ENCODE data around the gene H6PD.

The H6PD gene

DNA sequence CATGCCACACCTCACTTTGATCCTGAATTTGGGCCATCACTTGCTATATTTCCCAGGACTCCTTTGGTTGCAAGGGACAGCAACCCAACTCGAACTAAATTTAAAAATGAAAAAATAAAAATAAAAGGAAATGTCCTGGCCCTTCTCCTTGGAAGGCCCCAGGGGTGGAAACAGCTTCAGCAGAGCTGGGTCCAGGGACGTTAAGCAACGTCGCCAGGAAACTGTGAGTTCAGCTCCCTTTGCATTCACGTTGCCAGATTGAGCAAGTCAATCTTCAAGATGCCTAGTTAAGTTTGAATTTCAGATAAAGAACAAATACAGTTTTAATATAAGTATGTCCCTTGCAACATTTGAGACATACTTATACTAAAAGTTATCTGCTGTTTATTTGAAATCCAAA lies 43.5 kb downstream of the H6PD start:
- DNase-seq (ENCODE audit: low read depth in 3 of 3) = no peak

DNA sequence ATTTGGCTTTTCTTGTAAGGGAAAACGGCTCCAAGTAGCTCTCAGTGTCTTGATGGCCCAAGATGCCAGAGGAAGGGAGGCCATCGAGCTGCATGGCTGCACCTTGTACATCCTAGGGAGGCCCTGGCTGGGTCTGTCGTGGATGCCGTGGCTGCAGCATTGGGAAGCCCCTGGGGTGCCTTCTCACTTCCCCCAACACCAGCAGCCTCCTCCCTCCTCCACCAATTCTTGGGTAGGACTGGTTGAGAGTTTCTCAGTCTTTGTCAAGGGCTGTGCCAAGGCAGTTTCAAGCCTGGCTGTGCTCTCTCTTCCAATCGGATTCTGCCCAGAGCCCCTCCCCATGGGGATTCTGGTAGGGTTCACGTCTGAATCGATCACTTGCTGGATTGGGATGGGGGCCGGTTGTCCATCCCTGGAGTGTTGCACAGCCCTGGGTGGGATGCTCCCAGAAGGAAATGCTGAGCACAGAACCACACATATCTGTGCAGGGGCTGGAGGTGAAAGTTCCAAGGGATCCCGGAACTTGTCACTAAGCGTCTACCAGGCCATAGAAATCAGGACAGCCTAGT lies 44.1 kb downstream of the H6PD start:
- no peak for DNase-seq (ENCODE audit: low read depth in 3 of 3)

DNA sequence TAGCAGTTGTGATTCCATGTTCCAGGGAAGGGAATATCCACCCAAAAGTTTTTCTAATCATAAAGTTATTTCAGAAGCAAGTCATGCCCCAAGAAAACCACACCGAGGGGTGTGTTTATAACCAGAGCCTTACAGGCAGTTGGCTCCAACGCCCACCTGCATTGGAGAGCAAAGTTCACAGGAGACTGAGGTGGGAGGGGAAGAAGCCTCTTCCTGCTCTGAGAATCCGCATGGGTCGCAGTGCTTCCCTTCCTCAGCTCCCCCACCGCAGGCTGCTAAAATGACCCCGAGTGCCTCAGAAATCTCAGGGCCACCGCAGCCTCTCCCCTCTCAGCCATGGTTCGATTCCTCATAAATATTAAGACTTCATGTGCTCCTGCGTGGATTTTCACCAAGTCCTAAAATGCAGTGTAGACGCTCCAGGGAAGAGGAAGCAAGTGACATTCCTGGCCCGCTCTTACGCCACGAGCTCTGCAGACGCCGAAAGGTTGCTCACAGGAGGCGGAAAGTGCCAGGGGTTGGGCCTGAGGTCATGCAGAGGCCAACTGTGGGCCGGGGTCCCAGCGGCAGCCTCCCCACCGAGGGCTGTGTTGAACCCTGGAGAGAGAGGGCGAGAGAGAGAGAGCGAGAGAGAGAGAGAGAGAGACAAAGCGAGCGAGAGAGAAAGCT lies 44.7 kb downstream of the H6PD start:
- DNase-seq (ENCODE audit: low read depth in 3 of 3) = no peak

DNA sequence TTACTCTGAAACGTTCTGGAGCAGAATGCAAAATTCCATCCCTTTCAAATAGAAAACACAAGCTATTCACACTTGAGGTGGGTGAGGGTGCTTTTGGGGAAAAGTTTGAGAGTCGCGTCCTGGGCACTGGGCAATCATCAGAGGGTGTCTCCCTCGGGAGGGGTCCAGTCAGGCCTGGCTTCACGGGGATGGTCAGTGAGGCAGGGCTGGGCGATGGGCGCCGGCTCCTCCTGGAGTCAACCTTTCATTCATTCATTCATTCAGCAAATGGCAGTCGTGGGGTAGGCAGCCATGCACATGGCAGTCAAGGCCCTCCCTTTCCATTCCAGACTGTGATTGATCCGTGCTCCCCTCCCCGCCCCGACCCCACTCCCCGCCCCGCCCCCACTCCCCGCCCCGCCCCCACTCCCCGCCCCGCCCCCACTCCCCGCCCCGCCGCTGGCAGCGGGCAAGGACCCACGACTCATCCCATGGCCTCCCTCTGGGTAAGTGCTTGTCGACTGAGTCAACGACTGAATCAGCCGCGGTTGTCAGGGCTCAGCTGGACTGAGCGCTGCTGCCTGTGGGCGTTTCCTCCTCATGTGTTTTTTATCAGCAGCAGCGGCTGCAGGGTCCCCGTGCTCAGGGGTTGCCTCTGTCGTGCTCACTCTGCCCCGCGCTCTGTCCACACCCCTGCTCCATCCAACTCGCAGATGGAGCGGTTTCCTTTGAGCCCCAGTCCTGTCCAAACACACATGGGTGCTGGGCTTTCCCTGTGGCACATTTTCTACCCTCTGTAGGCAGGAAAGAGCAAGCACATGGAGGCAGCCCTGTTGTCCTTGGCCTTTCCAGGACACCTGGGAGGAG lies 45.7 kb downstream of the H6PD start:
- DNase-seq (ENCODE audit: low read depth in 3 of 3) = peak; percentile 42 to 69 (median 68)

DNA sequence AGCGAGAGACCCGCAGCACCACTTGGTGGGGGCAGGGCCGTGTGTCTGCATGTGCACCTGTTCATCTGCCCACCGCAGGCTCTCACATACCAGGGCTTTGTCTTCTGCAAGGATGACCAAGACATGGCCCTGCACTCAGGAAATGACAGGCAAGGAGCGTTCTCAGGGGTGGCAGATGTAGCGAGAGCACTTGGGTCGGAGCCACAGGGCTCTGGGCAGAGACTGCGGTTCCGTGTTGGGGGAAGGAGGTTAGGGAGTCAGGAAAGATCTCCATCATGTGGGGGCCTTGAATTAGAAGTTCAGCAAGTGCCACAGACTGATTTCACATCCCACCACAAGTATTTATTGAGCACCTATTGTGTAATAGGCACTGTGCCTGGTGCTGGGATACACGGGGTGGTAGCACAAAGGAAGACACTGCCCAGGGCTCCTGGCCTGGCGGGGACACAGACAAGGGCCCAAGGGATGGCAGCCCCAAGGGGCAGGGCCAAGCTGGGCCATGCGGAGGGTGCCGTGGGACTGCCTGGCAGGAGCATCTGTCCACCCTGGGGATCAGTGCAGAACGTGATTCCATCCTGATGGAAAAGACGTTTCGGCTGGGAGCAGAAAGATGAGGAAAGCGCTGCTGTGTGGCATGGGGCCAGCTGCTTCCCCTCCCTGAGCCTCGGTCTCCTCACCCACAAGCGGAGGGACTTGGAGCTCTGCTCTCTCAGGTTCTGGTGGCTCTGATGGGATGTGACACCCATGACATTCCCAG lies 46.7 kb downstream of the H6PD start:
- DNase-seq (ENCODE audit: low read depth in 3 of 3) = no peak

DNA sequence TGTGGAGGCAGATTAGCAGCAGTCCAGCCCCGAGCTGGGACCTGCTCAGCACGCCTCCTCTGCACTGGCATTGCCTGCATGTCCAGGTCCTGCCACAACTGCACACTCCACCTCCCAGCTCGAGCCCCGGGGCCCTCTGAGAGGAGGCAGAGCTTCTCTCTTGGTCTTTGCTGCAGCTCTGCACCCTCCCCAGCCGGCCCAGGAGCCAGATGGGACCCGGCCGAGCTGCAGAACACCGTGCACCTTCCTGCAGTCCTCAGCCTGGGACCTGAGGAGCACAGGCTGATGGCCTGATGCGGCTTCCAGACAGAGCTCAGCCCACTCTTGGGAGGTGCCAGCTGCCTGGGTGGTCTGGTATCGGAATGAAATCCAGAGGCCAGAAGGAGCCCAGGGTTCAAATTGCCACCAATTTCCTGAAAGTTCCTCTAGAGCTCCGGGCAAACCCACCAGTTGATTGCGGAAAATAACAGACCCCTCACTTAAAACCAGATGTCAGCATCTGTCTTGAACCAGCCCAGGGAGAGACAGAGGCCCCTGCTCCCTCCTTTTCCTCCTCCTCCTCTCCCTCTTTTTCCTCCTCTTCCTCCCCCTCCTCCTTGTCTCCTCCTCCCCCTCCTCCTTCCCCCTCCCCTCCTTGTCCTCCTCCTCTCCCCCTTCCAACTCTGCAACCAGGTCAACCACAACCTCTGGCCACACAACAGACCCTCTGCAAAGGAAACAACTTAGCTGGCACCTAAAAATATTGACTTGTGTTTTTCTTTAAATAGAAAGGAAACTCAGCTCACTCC lies 47.5 kb downstream of the H6PD start:
- no peak for DNase-seq (ENCODE audit: low read depth in 3 of 3)

DNA sequence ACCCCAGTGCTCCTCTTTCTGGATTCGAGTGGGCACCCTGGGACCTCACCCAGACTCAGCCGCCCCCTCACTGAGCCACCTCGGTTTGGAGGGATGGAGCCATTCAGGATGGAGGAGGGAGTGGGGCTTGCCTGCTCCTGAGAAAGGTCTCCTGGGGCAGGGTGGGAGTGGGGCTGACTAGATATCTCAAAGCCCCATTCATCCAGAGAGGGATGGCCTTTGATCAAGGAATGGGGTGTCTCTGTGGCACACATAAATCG lies 48.1 kb downstream of the H6PD start:
- DNase-seq (ENCODE audit: low read depth in 3 of 3) = no peak

DNA sequence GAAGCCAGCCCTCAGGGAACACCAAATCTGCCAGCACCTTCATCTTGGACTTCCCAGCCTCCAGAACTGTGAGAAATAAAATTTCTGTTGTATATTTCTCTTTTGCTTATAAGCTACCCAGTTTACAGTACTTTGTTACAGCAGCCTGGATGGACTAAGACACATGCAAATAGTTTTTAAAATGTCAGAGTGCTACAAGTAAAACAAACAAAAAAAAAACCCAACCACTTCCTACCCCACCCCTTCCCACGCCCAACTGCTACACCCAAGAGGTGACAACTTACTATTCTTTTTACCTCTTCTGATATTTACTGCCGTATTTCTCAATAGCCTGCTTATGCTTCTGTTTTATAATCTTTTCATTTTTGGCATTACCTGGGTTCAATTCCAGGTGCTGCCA lies 49.5 kb downstream of the H6PD start:
- no peak for DNase-seq (ENCODE audit: low read depth in 3 of 3)

DNA sequence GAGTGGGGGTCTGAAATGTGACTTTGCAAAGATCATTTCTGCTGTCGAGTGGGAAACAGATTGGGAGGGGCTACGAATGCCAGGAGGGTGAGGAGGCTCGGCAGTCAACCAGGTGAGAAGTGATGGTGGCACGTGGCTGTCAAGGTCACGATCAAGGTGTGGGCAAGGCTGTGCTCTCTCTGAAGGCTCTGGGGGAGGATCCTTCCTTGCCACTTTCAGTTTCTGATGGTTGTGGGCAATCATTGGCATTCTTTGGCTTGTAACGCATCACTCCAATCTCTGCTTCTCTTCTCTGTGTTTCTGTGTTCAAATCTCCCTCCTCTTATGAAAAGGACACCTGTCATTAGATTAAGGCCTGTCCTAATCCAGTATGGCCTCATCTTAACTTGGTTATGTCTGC lies 52.0 kb downstream of the H6PD start:
- DNase-seq (ENCODE audit: low read depth in 3 of 3) = no peak

DNA sequence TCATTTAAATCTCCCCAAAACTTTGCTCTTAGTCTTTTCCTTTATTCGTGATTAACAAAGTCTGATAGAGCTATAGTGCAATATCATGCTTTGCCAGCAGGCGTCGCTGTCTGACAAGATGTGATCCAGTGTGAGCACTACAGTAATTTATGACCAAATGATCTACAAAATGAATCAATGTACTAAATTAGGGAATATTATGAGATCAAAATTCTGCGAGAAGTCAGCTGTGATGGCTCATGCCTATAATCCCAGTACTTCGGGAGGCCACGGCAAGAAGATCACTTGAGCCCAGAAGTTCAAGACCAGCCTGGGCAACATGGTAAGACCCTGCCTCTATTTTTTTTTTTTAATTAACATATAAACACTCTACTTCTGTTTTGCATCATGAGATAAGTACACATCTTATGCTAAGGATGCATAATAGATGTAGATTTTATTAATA lies 54.5 kb downstream of the H6PD start:
- DNase-seq (ENCODE audit: low read depth in 3 of 3) = peak; percentile 70 to 82 (median 81)

DNA sequence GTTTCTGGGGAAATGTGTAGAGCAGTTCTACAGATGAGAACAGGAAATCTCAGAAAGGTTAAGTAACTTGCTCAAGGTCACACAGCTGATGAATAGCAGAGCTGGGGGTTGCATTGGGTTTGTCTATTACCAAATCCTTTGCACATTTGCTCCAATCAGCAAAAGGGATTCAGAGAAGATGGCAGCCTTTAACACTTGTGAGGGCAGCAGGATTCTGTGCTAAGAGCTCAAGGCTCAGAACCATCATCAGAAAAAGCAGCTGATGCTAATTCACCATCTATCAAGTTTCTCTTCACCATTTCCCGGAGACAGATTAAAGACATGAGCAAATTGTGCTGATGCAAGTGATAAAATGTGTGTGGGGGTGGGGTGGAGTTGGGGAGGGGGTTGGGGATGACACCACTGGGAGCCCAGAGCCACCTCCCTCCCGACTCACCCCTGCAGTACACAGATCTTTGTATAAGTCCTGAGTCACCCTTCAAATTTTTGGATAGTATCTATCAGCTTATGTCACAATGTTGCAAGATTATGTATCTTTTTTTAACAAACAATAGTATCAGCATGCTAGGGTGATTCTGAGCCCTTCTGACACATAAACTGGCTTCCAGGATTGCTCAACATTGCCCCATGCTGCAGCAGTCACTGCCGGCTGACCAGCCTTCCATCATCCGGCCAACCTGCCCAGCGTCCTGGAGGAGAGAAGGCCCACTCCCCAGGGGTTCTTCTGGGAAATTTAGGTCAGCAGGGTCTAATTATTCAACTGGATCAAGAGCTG lies 55.3 kb downstream of the H6PD start:
- peak in 1 of 3 donors; percentile 37 for DNase-seq (ENCODE audit: low read depth in 3 of 3)

DNA sequence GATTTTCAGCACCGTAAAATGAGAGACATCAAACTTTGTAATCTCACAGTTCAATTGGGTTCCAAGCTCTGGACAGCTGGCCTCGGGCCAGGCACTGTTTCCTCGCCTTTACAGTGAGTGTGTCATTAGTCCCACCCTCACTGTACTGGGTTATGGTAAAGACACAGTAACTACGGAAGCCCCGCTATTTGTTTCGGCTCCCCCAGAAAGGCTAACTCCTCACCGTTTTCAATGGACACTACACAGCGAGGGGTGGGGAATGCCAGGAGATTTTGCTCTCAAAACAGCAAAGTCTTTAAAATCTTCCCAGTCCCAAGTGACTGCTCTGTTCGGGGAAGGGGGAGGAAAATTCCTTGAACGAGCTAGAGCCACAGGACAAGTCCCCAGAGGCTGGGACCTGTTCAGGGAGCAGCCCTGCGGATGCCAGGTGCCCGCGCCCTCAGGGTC lies 57.4 kb downstream of the H6PD start:
- DNase-seq (ENCODE audit: low read depth in 3 of 3) = no peak

DNA sequence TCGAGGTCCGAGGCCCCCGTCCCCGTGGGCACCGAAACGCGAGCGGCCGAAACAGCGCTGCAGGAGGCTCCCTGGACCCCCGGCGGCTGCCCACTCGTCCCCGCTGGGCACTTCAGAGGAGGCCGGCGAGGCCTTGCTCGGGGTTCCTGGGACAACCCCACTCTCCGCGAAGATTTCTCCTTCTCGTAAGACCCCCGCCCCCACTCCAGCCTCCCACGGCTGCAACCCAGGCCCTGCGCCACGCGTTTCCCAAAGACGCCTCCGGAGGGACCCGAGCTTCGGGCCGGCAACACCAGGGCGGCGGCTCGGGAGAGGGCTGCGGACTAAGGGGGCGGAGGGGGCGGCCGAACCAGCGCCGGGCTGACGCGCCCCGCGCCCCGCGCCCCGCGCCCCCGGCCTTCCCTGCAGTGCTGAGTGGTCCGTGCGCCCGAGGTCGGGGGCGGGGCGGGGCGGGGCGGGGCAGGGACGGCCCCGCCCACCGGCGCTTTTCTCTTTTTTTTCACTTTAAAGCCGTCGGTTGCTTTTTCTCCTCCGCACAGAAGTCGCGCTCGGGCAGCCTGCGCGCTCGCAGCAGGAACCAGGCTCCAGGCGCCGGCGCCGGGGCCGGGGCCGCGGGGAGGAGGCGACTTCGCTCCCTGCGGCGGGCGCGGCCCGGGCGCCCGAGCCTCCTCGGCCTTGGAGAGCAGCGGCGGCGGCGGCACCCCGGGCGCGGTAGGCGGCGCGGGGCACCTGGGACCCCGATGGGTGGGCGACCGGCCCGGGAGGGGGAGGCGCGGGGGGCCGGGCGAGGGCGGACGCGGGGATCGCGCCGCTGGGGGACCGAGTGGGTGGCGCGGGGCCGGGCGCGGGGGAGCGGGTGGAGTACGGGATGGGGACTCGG lies 58.0 kb downstream of the H6PD start, which contains the start of gene SPSB1:
SPSB1 (plus strand) TSS at position 534 of the 880 bp plus-strand sequence. CDS start 62,998 bp downstream, outside the sequence.
- no peak for DNase-seq (ENCODE audit: low read depth in 3 of 3)

DNA sequence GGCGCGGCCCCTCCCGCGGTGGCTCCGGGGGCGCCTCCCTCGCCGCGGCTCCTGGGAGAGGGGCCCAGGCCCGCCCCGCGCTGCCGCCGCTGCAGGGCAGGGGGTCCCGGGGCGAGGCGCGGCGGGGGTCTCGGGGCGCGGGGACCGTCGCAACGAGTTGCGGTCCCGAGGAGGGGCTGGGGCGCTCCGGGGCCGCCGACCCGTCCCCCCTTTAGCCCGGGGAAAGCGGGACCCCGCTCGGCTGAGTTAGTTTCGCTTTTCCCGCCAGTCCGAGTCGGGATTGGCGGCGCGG lies 58.6 kb downstream of the H6PD start:
- no peak for DNase-seq (ENCODE audit: low read depth in 3 of 3)

DNA sequence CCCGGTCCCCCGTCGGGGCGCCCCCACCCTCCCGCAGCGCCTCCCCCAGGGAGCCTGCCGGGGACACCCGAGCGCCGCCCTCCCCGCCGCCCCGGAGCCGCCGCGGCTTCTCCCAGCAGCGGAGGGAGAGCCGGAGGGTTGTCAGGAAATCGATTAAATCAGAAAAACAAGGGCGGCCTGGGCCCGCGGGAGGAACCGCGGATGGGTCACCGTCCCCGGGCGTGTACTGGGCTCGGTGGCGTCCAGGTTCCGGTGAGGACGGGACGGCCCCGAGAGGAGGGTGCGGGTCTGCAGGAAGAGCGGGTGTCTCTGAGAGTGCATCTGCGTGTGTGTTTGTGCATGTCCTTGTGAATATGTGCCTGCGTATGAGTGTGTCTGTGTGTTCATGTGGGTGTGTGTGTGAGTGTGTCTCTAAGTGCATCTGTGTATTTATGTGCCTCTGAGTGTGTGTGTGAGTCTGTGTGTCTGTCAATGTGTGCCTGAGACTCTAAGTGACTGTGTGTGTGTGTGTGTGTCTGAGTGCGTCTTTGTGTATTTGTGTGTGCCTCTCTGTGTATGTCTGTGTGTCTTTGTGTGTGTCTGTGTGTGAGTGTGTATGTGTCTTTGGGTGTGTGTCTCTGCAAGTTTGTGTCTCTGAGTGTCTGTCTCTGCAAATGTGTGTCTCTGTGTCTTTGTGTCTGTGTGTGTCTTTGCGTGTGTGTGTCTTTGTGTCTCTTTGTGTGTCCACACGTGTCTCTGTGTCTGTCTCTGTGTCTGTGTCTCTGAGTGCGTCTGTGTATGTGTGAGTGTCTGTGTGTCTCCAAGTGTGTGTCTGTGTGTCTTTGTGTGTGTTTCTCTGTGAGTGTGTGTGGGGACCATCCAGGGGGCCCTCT lies 59.2 kb downstream of the H6PD start:
- no peak for DNase-seq (ENCODE audit: low read depth in 3 of 3)

DNA sequence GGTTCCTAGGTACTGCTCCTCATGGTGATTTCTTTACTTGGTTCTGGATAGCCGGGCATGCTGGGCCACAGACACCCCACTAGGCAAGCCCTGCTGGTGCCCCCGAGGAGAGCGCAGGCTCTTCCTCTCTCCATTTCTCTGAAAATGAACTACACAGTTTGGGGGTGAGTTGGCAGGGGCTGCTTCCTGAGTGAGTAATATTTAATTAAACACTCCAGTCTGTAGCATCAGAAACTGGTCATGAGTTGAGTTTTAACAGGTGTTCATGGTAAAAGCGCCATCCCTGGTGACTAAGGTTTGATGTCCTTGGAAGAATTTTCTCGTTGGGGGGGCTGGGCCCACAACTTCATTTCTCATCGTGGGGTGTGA lies 59.8 kb downstream of the H6PD start:
- DNase-seq (ENCODE audit: low read depth in 3 of 3) = no peak

DNA sequence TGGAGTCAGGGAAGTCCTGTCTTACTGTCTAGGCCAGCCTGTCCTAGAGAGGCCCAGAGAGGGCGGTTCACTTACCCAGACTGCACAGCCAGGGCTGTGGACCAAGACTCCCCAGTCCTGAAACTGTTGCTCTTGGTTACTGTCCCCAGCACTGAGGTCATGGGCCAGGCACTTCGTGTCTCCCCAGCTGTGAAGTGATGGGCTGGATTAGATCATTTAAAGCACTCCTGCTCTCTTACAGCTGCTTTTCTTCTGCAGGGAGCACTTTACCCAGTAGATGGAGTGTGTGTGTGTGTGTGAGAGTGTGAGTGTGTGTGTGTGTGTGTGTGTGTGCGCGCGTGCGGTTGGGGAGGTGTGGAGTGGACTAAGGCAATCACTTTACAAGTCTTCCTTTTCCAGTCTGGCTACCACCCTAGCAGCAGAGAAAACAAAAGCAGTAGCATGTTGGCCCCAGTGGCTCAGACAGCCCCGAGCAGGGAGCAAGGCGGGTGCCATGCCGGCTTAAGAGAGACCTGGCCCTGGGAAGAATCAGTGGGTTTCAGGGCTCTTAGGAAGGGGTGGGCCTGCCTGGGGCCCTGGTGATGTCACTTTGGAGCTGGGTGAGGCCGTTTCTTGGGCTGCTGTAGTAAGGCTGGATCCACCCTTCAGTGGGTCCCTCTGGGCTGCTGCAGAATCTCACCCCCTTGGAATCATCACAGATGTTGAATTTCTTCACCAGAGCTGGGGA lies 60.5 kb downstream of the H6PD start:
- DNase-seq (ENCODE audit: low read depth in 3 of 3) = no peak

DNA sequence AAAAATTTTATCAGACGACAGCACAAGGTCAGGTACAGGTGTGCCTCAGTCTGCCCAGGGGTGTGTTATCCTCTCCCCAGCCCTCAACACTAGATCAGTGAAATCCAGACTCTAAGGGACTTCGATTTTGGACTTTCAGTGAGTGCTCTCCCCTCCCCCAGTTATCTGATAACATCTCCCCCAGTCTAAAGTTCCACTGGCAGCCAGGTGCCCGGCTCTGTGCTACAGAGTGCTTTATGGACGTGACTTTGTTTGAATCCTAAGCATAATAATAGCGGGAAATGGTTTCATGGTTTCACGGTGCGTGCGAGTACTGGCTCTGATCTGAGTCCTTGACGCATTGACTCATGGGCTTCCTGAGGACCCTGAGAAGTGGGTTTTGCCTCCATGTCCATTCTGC lies 61.3 kb downstream of the H6PD start:
- no peak for DNase-seq (ENCODE audit: low read depth in 3 of 3)
